CD4-positive, alpha-beta T cell treated with Interleukin-10 for 1 hour (primary cell): ENCODE results near the gene GATA3.
"Not testable (repeated sequence)": the region's sequence is repeated elsewhere in the genome, so short reads cannot be mapped to it uniquely, and the experiment has no call there.

Experiments used
- DNase-seq: peaks from one replicate; pipeline ENCODE4 v3.0.0-alpha.2; 2020

Gene GATA3

GRCh38 chr10:8054494-8055407 lies at the start of gene GATA3:
TSS of gene GATA3 (plus strand) at chr10:8054688. CDS start at chr10:8055656, 968 bp downstream.
- peak; percentile 86 for DNase-seq

GRCh38 chr10:8006274-8006999 lies 48.1 kb upstream of the GATA3 start:
- DNase-seq = no peak

GRCh38 chr10:8009031-8009430 lies 45.5 kb upstream of the GATA3 start:
- DNase-seq = no peak

- DNase-seq = no peak
Observed at GRCh38 chr10:8013006-8013405, 41.5 kb upstream of the GATA3 start.

- DNase-seq = no peak
Observed at GRCh38 chr10:8013619-8014018, 40.9 kb upstream of the GATA3 start.

- no peak for DNase-seq
Observed at GRCh38 chr10:8014649-8015048, 39.8 kb upstream of the GATA3 start.

- no peak for DNase-seq
Observed at GRCh38 chr10:8017277-8017676, 37.2 kb upstream of the GATA3 start.

DNA sequence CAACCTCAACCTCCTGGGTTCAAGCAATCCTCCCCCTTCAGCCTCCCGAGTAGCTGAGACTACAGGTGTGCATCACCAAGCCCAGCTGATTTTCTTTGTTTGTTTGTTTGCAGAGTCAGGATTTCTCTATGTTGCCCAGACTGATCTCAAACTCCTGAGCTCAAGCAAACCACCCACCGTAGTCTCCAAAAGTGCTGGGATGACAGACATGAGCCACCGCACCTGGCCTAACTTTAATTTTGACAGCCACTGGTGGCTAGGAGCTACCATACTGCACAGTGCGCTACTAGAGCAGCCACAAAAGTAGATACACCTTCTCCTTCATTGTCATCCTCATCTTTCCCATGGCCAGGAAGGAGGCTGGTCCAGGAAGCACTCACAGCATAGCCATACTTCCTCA lies 31.2 kb upstream of the GATA3 start:
- no peak for DNase-seq

GRCh38 chr10:8023851-8024250 lies 30.6 kb upstream of the GATA3 start:
- DNase-seq = no peak

DNA sequence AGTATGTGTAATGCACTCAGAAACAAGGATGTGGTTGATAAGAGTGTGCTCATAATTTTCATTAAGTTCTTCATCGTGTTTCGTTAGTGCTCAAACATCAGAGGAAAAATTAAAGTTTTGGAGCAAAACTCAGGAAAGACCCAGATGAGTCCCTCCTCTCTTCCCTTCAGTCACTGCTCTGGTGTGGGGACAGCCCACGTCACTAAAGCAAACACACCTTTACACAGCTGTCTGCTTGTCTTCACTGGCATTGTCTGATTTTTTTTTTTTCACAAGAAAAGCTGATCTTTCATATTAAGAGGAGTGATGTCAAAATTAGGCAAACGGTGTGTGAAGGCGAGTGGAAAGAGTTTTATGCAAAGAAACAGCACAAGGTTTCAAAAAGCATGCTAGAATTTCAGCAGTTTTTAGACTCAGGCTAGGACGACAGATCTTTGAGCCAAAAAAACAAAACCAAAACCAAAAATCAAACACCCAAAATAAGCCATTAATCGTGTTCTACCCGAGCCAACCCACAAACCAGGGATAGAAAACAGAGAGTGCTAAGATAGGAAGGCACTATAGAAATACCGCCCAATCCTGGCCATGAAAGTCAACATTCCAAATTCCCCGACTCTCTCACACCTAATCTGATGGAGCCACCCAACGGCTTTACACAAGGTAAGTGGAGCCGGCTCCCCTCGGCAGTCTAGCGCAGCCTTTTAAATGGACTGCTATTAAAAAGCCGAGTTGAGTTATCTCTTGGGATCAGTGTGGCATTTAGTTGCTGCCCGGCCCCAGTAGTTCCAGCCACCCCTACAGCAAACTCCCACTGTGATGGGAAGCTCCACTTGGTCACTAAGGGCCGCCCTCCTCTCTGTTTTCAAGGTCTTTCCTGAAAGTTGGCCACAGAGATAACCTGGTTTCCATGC lies 27.9 kb upstream of the GATA3 start:
- no peak for DNase-seq

GRCh38 chr10:8031211-8031610 lies 23.3 kb upstream of the GATA3 start:
- not testable (repeated sequence) for DNase-seq

DNA sequence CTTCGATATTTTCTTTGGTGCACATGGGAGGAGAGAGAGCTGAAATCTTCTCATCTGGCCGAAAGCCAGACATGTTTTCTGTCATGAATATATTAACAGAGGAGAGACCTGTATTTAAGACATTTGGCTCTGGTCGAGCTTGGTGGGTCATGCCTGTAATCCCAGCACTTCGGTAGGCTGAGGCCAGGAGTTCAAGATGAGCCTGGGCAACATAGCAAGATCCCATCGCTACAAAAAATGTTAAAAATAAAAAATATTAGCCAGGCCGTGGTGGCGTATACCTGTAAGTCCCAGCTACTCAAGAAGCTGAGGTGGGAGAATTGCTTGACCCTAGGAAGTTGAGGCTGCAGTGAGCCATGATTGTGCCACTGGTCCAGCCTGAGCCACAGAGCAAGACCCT lies 21.9 kb upstream of the GATA3 start:
- DNase-seq = no peak

DNA sequence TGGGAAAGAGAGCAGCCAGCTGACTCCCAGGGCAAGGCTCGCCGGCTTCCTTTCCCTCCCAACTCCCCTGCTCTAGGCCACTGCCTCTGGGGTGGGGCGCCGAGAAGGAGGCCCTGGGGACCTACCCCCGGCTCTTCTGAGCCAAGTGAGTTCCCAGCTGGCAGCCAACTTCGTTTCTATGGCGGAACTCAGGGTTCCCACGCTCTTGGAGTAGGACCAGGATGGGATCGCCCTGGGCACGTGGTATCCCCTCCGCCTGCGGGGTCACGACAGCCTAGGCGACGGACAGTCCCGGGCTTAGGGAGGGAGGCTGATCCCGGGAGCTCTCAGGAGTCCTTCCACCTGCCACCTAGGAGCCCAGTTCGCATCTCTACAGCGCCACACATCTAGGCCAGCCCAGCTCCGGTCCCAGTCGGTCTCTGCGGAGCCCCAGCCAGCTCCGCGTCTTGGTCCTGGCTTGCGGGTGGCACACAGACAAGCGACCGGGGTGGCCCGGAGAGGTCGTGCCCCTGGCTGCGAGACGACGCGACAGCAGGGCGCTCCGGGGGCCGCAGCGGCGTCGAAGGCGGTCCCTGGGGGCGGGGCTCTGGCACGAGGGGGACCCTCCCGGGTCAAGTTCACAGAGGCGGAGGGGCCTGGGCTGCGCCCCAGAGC lies 20.5 kb upstream of the GATA3 start:
- DNase-seq = no peak

DNA sequence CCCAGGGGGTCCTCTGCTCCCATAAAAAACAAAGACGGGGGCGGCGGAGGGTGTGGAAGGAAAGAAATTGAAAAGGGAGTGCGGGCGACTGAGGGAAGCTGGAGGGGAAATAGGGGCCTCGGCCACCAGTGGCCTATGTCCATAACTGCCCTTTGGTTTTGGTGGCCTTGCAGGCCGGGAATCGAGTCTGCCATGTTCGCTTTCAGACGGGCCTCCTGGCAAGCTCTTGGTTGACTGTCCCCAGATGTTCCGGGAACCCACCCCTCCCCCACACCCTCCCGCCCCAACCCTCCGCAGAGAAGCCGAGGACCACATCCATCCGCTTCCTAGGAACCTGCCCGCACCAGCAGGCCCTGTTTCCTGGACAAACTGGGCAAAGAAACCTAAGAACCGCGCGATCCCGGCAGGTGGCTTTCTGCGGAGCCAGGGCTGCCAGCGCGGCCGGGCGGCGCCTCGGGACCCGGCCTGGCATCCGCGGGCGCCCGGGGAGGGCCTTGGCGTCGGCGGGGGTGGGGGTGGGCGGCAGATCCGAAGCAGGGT lies 20.0 kb upstream of the GATA3 start:
- DNase-seq = peak; percentile 6

- DNase-seq = peak; percentile 25
Observed at GRCh38 chr10:8035006-8035640, 19.4 kb upstream of the GATA3 start.

DNA sequence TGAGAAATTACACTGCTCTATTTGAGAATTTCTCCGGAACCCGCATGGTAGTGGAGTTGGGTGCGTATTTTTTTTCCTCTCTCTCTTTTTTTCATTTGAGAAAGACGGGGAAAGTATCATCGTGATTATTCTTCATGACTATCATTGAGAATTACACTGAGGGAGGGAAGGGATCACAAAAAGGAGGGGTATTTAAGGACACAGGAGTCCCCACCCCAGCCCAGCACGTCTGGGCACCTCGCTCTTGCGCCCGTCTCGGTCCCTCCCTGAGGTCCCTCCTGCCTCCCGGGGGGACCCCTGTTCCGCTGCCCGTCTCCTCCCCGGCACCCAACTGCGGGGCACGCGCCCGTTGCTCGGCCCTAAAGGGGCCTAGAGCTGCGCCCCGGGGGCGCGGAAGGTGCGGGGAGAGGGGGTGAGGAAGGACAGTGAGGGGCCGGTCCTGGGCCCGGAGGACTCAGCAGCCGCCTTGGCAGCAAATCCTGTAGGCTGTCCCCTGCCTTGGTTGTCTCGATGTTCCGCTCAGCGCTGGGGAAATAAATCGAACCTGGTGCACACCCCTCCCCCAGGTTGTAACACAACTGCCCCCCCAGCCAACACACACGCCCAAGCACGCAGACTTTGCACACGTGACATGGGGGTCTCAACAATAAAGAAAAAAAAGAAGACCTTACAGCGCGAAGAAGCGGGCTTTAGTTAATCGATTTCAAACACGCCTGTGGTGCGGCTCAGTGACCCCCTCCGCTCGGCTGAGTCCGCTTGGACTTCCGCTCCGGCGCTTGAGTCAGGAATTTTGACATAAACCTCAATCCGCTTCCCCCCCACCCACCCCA lies 18.6 kb upstream of the GATA3 start:
- DNase-seq = no peak

DNA sequence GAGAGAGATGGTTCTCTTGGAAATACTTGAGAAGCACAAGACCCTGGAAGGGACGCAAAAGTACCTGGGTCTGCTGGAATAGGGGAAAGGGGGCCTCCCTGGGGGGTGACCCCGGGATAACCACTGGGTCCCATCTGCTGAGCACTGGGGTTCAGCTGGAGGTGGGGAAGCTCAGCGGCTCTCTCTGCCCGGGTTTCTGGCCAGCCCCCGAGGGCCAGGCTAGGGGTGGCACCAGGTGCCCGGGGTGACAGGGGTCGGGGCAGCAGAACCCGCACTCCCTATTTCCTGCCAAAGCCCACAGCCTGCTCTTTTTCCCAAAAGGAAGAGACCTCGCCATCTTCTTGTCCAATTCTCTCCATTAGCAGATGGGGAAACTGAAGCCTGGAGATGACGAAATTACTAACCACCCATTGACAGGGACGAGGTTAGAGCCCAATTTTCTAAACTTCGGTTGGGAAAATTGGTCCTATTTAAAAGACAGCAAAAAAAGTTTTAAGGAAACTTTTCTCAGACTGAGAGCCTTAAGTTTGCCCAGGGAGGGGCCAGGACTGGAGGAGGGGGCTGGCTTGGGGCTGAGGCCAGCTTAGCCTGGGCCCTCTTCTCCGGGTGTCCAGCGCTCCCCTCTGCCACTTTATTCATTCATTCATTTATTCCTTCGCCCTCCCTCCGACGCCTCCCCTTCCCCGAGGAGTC lies 17.8 kb upstream of the GATA3 start:
- DNase-seq = no peak

DNA sequence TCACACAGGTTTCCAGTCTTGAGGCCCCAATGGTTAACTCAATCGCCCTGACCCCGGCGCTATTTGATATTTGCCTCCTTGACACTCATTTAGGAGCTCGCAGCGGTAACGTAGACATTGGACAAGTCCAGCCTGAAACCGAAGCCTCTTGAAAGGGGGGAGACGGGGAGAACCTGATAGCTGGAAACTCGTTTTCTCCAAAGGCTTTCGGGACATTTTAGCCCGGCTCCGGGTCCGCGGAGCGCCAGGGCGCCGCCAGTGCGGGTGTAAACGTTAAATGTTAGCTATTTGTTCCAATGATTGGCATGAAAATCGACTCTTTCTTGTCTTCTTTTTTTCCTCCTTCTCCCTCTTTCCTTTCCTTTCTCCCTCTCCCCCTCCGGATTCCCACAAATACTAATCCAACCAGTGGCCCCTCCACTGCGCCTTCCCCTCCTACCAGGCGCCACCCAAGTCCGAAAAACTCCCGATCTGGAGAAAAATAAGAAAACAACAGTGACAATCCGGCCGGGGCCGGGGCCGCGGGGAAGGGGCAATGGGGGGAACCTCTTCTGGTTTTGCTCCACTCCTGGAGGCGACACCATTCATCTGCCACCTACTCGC lies 17.2 kb upstream of the GATA3 start:
- peak; percentile 22 for DNase-seq
